Activated CD4-positive, alpha-beta T cell treated with anti-CD3 and anti-CD28 coated beads, Interleukin-10, Interleukin-2, amounts not matched to agents 100 ng/mL and 50 ng/mL, durations not matched to agents 16 hours and 8 hours (primary cell): ENCODE data around the gene AMH.
A peak's percentile ranks its signal among the peaks of the same experiment; 100 is the strongest.

Experiments
- DNase-seq: peaks from one replicate; pipeline ENCODE4 v3.0.0-alpha.2; 2020

AMH gene

DNA sequence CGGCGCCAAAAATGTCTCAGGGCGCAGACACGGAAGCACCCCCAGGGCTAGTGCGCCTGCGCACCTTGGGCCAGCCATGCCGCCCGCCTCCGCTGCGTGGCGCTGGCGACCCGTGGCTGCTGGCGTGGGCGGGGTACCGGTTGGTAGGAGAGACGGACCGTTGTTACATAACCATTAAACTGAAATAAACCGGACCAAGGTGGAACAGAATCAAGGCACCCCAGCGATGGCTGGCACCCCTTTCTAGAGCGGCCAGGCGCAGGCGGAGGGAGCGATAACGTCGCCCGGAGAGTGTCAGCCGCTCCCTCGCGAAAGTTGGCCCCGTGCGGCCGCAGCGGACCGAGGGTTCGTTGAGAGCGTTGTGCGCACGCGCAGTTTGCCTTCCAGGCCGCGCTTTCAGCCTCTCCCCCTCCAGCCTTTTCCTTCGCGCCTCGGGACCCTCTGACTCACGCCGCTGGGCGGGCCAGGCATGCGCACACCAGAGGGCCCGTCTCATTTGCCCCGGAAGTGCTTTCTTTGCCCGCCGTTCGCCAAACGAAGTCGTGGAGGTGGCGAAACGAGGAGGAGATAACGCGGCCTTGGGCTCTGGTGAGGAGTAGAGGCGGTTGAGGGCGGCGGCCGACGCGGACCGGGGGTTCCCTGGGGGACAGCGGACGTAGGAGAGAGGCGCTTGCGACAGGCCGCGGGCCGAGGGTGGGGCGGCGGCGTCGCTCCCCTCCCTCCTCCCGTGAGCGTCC lies 12.6 kb upstream of the AMH start, which contains the start of the genes PLEKHJ1 and SF3A2:
Gene PLEKHJ1 (minus strand): TSS at position 16 of the 737 bp plus-strand sequence. CDS start 81 bp downstream, outside the sequence.
Gene SF3A2 (plus strand): TSS at position 511 of the 737 bp plus-strand sequence. CDS start 6,595 bp downstream, outside the sequence.
- DNase-seq: peak; percentile 99

DNA sequence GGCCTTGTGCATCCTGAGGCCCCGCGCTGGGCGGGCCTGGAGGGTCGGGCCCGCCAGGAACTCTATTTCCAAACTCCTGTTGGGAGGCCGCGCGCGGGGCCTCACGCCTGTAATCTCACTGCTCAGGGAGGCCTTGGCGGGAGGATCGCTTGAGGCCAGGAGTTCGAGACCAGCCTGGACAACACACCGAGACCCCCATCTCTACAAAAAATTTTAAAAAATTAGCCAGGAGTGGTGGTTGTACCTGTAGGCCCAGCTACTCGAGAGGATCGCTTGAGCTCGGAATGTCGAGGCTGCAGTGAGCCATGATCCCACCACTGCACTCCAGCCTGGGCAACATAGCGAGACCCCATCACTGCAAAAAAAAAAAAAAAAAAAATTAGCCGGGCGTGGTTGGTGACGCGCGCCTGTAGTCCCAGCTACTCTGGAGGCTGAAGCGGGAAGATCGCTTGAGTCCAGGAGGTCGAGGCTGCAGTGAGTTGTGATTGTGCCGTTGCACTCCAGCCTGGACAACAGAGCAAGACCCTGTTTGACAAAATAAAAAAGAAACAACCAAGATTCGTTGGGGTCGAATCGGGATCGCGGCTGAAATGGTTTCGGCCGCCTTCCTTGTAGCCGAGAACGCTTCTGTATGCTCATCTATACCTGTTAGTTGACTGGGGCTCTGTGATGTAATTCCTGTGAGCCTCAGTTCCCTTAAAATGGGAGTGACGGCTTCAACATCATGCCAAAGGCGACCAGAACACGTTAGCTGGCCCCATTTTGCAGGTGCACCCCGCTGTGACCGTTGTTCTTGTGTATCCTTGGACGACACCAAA lies 11.9 kb upstream of the AMH start:
- no peak for DNase-seq

DNA sequence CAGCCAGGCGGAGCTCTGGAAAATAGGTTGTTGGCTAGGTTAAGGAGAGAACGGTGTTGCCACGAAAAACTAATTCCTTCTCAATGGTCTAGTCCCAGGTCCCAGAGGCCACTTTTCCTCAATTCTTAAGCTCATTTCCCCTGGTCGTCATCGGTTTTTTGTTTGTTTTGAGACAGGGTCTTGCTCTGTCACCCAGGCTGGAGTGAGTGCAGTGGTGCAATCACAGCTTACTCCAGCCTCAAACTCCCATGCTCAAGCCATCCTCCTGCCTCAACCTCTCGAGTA lies 11.3 kb upstream of the AMH start:
- DNase-seq: no peak

DNA sequence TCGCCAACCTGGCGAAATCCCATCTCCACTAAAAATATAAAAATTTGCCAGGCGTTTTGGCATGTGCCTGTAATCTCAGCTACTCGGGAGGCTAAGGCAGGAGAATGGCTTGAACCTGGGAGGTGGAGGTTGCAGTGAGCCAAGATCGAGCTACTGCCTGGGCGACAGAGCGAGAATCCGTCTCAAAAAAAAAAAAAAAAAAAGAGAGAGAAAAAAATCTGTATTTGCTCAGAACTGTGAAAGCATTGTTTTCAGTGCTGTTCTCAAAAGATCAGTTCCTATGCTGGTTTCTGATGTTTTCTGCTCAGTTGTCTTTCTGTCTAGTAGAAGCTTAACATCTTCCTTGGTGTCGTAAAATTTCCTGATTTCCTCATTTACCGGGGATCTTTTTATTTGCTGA lies 9.9 kb upstream of the AMH start:
- DNase-seq: no peak

DNA sequence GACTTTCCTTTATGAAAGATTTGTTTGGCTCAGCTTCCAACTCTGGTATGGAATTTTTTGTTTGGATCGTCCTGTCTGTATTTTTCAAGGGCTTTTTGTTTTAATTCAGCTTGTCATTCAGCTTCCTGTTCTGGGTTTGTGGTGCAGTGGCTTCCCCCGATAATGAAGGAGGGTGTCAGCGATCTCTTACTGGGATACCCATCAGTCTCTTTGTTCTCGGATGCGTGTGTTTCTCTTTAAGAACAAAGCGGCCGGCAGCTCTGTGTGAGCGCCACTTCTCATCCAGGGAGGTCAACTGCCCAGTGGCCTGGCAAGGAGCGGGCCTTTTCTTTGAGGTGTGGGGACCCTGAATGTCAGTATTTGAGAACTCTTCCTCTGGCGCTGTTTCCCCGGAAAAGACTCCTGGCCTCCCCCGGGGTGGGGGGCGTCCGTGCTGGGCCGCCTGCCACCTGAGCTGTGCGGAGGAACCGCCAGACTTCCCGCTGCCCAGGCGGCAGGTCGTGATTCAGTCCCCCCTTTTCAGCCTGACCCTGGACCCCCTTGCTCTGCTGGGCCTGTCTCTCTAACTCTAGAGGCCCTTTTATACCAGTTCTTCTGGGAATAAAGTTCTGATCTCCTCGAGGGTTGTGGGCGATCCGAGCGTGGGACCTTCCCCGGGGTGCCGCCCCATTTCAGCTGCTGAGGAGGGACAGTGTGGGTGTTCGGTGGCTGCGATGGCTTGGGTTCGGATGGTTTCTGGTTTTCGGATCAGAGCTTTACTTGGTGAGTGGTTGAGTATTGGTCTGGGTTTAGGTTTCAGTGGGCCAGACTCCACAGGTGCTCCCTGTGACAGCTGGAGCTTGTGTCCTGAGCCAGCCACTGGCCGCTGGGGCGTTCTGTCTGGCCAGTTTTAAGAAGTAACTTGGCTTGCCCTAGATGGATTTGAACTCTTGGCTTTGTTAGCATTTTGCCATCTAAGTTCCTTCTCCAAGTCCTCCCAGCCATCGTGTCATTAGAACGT lies 9.1 kb upstream of the AMH start:
- DNase-seq: peak; percentile 51

DNA sequence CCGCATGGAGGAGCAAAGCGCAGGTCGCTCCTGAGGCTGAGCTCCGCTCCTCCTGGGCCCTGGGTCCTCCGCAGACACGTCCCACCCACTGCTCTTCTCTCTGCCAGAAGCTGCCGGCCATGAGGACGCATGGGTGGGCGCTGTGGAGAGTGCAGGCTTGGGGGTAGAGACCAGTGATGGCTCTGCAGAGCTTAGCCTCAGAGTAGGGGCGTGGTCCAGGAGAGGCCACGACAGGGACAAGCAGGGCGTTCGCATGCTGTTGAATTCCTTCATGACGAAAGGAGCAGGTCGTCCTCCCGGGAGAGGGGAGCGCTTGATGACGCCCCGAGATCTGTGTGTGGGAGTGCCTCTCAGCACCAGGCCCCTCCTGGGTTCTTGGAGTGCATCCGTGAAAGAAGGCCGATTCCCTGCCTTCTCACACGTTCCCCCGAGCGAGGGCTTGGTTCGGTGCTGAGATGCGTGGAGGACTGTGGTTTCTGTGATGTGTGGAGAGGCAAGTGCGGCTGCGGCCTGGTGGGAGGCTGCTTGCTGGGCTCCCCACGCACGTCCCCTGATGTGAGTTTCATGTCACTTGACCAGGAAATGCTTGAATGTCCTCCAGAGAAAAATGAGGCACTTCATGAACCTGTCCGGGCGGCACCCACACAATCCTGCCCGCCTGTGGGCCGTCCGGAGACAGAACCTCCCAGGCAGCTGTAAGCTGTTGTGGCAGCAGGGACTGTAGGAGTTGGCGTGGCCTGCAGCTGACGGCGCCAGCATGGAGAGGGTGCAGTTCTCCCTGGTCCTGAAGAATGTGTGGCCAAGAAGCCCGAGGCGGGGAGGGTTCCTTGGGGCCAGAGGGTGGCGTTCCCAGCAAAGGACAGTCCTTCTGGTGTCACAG lies 8.0 kb upstream of the AMH start:
- no peak for DNase-seq

DNA sequence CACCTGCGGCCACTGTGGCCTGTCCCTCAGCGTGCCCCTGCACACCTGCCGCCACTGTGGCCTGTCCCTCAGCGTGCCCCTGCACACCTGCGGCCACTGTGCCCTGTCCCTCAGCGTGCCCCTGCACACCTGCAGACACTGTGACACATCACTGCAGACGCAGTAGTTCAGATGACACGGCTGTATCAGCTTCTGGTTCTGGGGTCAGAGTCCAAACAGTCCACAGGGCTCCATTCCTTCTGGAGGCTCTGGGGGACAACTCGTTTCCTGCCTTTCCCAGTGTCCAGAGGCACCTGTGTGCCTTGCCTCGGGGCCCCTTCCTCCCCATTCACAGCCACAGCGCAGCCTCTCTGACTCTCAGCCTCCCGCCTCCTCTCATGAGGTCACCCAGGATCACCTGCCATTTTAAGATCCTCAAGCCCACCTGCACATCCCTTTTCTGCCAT lies 7.0 kb upstream of the AMH start:
- no peak for DNase-seq

DNA sequence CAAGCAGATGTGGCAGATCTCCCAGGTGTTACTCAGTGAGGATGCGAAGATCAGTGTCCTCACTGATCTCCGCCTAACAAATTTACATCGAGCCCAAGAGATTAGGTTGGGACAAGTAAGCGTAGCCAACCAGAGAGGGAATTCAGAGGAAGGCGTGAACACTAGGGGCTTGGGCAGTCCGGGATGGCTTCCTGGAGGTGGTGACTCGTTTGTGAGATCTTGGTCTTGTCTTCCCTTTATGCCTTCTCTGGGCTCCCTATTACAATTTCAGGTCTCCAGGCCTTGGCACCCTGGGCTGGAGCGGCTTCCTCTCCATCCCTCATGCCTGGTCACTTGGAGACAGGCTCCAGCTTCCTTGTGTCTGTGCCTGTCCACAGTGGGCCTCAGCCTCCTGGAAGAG lies 6.3 kb upstream of the AMH start:
- no peak for DNase-seq

DNA sequence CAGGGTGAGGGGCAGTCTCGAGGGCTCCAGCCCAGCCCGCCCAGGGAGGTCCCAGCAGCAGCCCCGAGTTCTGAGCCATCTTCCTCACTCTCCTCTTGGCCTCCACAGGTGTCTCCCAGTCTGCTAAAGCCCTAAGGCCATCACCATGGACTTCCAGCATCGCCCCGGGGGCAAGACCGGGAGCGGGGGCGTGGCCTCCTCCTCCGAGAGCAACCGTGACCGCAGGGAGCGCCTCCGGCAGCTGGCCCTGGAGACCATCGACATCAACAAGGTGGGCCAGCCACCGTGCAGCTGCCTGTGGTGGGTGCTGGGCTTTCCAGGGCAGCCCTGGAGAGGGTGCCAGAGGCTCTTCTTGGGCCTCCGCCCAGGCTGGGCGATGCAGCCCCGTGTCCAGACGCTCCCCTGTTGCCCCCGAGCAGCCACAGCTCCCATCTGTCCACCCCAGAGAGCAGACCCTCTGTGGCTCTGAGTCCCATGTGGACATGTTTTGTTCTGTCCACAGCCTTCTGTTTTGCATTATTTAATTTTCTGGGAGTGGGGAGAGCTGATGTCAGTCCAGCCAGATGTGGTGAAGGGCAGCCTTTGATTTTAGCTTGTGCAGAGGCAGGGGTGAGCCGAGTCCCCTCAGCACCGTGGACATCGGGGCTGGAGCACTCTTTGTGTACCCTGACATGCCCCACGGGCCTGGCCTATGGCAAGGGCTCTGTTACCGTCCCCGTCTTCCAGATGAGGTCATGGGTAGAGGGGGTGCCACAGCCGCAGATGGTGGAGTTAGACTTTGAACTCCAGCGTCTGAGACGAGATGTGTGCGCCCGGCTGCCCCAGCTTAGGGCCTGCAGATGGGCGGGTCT lies 5.6 kb upstream of the AMH start:
- DNase-seq: no peak

DNA sequence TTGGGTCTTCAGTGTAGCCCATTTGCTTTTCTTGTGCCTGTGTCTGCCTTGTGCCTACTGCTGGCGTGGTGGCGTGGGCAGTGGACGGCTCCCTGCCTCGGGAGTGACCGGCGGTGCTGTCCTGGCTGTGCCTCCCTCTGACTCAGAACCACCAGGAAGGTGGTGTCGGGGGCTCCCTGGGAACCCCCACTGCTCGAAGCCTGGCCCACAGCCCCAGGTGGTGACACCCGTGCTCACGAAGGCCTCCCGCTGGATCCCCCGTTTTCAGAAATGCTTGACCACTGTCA lies 5.1 kb upstream of the AMH start:
- no peak for DNase-seq

DNA sequence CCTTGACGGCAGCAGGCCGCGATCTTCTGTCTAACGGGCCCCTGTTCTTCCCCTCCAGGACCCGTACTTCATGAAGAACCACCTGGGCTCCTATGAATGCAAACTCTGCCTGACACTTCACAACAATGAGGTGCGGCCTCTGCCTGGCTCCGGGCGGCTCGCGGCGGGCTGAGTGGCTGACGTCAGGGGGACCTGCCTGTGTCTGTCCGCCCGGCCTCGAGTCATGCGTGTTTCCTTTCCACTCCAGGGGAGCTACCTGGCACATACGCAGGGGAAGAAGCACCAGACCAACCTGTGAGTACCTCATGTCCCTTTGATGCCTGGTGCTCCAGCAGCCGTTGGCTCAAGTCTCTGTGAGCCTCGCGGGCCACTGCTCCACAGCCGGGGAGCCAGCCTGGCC lies 4.6 kb upstream of the AMH start:
- no peak for DNase-seq

DNA sequence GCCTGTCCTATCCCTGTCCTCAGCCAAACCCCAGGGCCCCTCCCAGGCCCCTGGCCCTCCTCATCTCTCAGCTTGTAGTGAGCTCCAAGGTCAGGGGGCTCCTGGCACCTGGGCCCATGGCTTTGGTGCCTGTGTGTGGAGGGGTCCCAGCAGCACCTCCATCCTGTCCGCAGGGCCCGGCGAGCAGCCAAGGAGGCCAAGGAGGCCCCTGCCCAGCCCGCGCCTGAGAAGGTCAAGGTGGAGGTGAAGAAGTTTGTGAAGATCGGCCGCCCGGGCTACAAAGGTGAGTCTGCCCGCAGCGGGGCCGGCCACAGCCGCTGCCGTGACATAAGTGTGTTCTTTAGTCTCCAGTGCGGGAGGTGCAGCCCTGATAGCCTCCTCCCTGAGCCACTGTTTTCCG lies 3.9 kb upstream of the AMH start:
- DNase-seq: no peak

DNA sequence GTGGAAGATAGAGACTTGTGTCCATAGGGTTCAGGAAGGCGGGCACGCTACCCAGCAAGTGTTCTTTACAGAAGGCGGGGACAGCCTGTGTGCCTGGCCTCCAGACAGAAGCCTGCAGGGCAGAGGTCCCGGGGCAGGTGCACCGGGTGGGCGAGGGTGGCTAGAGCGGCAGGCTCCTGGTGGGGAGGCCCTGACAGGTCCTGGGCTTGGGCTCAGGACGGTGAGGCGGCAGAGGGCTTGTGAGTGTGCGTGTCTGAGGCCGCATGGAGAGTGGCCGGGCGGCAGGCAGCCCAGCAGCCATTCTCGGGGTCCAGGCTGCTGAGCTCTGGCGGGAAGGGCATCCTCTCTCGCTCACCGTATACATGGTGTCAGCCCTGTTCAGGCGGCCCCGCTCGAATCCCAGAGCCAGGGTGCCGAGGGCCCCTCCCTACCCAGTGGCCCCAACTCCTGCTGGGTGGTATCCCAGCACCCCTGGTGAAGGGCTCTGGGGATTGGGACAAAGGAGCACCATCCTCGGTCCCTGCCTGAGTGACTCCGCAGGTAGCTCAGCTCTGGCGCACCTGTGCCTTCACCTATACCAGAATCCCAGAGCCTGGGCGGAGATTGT lies 3.0 kb upstream of the AMH start:
- DNase-seq: no peak

DNA sequence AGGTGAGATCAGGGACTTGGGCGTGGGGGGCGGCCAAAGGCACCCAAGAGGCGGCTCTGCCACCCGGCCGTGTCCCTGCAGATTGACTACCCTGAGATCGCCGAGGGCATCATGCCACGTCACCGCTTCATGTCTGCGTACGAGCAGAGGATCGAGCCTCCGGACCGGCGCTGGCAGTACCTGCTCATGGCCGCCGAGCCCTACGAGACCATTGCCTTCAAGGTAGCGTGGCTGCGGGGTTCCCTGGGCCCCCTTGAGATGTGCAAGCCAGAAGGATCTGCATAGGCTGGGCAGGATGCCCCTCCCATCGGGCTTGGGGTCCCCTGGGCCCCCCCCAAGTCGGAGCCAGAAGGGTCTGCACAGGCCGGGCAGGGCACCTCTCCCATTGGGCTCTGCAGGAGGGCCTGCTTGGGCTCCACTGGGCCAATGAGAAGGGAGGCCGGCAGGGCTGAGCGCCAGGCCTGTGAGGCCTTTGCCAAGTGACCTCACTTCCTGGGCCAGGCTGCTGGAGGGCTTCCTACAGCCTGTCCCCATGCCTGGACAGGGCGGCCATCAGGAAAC lies 2.2 kb upstream of the AMH start:
- no peak for DNase-seq

DNA sequence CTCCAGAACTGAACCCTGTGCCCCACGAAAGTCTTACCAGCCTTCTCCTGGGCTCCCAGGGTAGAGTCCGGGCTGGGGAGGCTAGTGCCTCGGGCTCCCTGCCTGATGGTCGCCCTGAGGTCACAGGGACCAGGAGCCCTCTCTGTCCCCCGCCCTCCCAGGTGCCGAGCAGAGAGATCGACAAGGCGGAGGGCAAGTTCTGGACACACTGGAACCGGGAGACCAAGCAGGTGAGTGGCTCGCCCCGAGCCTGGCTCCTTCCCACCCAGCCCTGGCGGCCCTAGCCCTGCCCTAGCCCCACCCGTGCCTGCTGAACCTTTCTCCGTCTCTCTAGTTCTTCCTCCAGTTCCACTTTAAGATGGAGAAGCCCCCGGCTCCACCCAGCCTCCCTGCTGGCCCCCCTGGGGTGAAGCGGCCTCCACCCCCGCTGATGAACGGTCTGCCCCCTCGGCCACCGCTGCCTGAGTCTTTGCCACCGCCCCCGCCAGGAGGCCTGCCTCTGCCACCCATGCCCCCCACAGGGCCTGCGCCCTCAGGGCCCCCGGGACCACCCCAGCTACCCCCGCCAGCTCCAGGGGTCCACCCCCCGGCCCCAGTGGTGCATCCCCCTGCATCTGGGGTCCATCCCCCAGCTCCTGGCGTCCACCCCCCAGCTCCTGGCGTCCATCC lies 1.6 kb upstream of the AMH start:
- DNase-seq: no peak

DNA sequence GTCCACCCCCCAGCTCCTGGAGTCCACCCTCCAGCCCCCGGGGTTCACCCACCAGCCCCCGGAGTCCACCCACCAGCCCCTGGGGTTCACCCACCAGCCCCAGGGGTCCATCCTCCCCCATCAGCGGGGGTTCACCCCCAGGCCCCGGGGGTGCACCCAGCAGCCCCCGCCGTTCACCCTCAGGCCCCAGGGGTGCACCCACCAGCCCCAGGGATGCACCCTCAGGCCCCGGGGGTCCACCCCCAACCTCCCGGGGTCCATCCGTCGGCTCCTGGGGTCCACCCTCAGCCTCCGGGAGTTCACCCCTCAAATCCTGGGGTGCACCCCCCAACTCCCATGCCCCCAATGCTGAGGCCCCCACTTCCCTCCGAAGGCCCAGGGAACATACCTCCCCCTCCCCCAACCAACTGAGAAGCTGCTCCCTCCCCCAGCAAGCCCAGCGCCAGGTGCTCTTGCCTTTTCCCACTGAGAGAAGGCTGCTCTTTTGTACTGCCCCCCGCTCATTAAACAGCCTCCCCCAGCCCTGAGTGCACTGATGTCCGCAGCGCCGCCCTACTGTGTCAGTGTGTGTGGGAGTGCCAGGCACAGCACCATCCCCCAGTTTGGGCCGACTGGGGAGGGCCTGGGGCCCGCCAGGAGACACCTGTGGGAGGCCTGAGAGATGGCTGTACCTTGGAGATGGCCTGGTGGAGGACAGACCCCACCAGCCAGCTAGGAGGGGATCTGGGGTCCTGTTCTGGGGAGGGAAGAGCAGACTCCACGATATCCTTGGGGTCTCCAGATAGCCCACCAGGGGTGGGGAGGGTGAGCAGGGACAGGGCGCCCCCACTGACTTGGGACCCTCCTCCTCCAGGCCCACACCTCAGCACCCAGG lies 750 bp upstream of the AMH start:
- DNase-seq: no peak

DNA sequence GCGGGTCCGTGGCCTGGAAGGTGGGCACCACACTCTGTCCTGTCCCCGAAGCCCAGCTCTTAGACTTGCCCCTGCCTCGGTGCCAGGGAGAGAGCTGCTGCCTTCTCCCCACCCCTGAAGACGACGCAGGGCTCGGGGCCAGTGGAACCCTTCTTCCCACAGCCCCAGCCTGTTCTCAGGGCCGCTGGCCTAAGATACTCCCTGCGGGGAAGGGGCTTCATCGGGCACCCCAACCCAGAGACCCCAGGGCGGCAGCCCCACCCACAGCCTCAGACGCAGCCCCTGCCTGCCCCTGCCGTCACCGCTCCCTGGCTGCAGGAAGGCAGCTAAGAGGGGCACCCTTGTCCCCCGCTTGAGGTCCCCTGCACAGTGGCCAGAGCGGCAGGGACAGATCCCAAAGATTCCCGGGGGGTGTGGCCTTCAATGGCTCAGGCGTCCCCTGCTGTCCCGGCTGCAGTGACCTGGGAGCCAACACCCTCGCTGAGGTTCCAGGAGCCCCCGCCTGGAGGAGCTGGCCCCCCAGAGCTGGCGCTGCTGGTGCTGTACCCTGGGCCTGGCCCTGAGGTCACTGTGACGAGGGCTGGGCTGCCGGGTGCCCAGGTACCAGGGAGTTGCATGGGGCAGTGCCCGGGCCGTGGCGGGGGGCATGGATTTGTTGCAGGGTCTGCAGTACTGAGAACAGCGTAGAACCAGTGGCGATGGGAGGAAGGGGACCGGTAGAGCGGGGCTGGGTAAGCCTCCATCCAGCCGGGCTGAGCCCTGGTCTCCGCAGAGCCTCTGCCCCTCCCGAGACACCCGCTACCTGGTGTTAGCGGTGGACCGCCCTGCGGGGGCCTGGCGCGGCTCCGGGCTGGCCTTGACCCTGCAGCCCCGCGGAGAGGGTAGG lies 1.0 kb downstream of the AMH start:
- DNase-seq: peak; percentile 30

DNA sequence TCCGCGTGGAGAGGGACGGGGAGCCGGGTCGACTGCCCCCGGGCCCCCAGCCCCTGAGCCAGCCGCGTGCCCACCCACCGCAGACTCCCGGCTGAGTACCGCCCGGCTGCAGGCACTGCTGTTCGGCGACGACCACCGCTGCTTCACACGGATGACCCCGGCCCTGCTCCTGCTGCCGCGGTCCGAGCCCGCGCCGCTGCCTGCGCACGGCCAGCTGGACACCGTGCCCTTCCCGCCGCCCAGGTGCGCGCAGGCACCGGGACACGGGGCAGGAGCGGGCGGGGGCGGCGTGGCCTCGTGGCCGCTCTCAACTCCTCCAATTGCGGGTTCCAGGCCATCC lies 1.6 kb downstream of the AMH start:
- no peak for DNase-seq
